Skin of body (tissue), 2 donors: ENCODE measurements around the gene POLD4. TPM values are rescaled to one million over a fixed set of nuclear protein-coding genes. Genes with fewer than 3 reads are reported as not detected.
"Not testable (repeated sequence)": the region's sequence is repeated elsewhere in the genome, so short reads cannot be mapped to it uniquely, and the experiment has no call there.

Source experiments
- DNase-seq: peaks from one replicate; lab custom pipeline; 2025; lab: John Stamatoyannopoulos, UW
- total RNA-seq: library from RNA; depleted of rRNA; stranded (reverse); fragments of >200 nt; gene quantifications from one replicate; pipeline ENCODE4 v1.2.3, GENCODE V29; 2014

Gene POLD4
- total RNA-seq: 9.5 TPM

DNA sequence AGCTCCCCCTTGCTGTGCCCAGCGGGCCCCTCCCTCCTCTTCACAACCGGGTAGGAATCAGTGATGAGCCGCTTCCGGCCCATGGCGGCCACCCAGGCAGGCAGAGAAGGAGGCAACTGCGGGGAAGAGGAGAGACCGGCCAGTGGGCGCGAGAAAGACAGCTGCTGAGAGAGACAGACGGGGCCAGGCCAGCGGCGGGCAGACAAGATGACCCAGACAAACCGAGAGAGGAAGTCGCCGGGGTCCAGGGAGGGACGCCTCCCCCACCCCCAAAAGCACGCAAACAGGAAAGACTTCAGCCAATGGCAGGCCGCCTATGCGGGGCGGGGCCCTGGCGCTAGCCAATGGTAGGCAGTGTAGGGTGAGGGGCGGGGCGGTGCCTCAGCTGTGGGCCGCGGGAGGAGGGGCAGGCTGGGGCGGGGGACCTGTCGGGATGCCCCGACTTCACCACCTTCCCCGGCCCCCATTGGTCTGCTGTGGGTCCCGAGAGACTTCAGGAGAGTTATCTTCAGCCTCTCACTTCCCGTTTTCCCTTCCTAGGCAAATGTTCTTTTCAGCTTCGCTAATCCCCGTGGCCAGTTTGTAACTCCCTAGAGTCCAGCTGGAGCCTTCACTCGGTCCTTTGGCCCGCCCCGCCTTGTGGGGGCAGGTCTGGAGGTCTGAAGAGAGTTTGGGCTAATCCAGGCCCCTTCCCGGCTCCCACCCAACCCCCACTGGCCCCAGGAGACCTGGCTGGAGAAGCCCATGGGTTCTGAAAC lies at the start of gene POLD4:
Gene POLD4 (minus strand): TSS at position 230 of the 758 bp plus-strand sequence. CDS start 147 bp downstream, at position 83.
- peak; percentile 87 for DNase-seq

DNA sequence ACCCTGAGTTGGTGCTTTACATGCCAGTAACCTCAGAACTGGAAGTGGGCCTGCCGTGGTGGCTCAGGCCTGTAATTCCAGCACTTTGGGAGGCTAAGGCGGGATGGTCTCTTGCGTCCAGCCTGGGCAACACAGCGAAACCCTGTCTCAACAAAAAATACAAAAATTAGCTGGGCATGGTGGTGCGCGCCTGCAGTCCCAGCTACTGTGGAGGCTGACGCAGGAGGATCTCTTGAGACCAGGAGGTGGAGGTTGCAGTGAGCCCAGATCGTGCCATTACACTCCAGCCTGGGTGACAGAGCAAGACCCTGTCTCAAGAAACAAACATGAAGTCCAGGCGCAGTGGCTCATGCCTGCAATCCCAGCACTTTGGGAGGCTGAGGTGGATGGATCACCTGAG lies 49.7 kb upstream of the POLD4 start:
- DNase-seq: not testable (repeated sequence)

DNA sequence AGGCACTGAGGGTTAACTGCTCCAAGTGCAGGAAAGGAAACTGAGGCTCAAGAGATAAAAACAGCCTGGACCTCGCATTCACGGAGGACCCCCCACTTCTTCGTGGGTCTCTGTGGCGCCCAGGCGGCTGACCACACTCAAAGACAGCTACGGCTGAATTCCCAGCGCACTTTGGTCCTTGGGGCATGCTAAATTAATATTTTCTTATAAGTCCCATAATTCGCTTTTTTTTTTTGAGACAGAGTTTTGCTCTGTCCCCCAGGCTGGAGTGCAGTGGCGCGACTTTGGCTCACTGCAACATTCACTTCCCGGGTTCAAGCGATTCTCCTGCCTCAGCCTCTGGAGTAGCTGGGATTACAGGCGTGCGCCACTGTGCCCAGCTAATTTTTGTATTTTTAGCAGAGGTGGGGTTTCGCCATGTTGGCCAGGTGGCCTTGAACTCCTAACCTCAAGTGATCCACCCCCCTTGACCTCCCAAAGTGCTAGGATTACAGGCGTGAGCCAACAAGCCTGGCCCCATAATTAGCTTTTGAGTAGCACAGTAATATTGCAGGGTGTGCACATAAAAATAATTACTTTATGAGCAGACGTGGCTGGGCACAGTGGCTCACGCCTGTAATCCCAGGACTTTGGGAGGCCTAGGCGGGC lies 49.0 kb upstream of the POLD4 start:
- not testable (repeated sequence) for DNase-seq

DNA sequence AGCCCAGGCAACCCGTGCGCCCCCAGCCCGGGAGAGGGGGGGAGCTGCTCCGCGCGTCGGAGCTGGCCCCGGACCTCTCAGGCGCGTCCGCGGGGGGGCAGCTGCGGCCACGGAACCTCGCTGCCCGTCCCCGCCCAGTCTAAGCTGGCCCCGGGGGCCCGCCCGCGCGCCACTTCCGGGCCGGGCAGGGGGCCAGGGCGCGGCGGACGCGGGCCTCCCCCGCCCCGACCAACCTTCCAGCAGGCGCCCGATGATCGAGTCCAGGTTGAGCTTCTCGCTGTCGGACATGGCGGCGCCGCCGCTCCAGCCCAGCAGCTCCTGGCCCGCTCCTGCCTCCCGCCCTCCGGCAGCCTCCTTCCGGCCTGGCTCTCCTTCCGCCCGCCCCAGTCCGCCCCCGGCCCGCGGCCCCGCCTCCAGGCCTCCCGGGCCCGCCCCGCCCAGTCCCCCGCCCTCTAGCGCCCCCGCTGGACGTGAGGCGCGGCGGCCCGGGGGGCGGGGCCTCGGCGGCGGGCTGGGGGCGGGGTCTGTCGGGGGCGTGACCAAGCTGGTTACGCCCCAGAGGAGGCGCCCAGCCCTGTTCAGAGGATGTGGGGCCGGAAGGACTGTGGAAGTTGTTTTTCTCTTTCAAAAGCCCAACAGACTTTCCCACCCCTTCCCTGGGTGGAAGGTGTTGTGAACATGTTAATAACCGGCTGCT lies 48.3 kb upstream of the POLD4 start, which contains the start of gene PPP1CA:
Gene PPP1CA (minus strand): TSS at position 364 of the 697 bp plus-strand sequence. CDS start 76 bp downstream, at position 288.
- DNase-seq: peak; percentile 90

DNA sequence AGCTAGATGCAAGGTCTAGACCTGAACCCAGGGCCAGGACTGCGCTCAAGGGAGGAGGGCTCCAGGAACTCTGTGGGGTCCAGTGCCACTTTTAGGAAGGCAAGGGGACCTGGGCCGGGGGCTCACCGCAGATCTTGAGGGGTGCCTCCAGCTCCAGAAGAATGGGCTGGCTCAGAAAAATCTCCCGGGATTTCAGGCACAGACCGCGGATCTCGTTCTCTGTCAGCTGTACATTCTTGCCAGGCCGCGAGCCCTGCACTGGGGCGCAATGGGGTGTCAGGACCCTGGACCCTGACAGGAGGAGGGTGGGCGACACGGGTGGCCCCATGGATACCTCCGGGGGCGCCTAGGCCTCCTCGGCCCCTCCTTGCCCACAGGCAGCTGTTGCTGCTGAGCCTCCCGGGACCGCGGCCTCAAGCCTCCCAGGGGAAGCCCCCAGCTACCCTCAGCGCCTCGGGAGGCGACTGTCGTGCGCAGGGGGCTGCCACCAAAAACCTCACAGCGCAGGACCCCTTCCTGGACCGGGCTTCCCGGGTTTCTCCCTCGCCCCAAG lies 47.7 kb upstream of the POLD4 start:
- DNase-seq: no peak

DNA sequence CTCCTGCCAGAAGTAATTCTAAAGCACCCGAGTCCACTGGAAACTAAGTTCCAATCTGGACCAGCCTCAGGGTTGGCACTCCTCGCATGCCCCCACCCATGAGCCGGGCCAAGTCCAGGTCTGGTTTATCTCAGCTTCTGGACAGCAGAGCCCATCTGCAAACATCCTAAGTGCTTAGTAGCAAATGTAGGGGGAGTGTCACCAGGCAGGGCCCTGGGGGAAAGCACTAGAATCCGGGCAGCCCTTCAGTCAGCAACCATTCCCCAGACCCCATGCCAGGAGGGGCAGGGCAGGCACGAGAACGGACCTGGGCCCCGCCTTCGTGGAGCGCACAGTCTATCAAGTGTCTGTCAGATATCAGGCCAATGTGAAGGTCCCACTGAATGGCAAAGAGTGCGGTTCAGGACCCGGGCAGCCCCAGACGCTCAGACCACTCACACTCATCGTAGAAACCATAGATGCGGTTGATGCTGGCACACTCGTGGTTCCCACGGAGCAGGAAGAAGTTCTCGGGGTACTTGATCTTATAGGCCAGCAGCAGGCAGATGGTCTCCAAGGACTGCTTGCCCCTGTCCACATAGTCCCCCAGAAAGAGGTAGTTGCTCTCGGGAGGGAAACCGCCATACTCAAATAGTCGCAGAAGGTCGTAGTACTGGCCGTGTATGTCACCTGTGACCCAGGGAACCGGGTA lies 47.0 kb upstream of the POLD4 start:
- no peak for DNase-seq

DNA sequence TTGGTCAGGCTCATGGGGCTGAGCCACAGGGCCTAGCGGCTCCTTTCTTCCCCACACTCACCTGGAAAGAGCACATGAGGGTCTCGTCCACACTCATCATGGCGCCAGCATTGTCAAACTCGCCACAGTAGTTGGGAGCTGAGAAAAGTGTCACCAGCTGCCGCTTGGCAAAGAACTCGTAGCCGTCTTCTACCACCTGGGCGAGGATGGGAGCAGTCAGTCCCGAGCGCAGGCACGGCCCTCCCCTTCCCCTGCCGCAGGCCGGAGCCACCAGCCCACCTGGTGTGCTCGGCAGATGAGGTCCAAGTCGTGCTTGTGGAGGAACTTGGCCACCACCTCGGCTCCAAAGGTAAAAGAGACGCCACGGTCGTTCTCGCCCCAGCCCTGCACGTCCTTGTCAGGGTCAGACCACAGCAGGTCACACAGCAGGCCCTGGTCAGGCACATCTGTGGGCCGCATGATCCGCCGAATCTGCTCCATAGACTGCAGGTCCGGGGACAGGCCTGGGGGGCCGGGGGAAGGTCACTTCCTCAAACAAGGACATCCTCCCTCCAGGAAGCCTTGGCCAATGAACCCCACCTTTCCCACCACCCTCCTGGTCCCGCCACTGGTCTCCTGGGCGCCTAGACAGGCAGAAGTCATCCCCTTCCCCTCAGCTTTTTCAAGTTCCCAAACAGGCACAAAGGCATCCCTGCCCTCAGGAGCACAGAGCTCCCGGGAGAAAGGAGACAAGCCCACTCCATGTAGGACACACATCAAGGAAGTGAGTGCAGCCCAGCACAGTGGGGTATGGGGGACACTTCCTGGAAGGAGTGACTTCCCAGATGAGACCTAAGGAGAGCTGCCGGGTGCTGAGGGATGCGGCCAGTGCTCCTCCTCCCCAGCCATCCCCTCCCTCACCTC lies 45.6 kb upstream of the POLD4 start:
- DNase-seq: no peak

DNA sequence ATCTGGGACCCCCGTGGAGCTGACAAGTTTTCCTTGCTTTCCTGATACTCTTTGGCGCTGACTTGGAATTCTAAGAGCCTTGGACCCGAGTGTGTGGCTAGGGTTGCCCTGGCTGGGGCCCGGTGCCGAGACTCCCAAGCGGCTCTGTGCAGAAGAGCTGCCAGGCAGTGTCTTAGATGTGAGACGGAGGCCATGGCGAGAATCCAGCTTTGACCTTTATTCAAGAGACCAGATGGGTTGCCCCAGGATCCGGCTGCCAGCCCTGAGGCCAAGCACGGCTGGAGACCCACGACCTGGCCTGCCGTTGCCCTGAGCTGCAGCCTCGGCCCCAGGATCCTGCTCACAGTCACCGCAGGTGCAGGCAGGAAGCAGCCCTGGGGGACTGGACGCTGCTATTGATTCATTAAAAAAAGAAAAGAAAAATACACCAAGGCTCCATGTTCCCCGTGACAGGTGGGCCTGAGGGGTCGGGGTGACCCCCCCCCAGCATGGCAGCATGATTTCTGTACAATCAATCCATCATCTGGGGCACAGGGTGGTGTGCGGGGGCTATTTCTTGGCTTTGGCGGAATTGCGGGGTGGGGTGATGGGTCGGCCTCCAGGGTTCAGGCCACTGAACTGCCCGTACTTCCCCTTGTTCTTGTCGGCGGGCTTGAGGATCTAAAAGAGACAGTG lies 44.8 kb upstream of the POLD4 start:
- no peak for DNase-seq

DNA sequence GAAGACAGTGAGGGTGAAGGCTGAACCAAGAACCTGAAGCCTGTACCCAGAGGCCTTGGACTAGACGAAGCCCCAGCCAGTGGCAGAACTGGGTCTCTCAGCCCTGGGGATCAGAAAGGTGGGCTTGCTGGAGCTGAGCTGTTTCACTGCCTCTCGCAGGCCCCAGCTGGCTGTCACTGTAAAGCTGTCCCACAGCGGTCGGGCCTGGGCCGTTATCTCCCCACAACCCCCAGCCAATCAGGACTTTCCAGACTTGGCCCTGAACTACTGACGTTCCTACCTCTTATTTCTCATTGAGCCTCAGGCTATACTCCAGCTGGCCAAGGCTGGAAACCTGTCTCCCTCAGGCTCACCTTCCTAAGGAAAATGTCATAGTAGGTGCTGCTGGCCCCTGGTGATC lies 44.2 kb upstream of the POLD4 start:
- no peak for DNase-seq

DNA sequence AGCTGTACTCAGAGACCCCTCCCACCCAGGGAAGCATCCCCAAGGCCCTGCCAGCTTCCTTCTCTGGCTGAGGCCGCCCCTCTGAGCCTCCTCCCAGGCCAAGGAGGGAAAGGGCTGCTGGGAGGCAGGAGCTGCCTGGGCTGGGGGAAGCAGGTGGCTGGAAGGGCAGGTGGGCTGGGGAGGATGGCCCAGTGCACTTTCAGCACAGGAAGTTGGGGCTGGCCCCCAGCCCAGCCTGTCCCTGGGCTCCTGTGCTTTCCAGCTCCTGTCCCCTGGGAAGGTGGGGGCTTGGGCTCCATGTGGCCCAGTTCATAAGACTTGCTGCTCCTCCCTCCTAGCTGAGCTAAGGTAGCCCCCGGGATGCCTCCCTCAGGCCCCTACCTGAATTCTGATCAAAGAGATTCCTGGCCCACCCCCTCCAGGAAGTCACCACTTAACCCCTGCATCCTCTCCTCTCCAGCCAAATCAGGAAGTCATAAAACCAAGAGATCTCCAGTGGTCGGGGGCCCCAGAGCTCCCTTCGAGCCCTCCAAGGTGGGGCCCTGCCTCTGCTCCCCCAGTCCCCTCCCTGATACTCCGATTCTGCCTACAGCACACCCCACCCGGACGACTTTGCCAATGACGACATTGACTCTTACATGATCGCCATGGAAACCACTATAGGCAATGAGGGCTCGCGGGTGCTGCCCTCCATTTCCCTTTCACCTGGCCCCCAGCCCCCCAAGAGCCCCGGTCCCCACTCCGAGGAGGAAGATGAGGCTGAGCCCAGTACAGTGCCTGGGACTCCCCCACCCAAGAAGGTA lies 43.4 kb upstream of the POLD4 start:
- no peak for DNase-seq

DNA sequence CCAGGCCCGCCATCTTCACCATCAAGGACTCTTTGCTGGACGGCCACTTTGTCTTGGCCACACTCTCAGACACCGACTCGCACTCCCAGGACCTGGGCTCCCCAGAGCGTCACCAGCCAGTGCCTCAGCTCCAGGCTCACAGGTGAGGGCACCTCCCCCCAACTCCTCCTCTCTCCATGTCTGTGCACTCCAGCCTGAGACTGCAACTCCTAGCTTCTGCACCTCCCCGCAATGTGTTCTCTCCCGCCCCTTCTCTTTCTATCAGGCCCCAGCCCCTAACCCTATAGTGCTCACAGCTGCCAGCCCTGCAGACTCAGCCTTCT lies 42.9 kb upstream of the POLD4 start:
- no peak for DNase-seq

DNA sequence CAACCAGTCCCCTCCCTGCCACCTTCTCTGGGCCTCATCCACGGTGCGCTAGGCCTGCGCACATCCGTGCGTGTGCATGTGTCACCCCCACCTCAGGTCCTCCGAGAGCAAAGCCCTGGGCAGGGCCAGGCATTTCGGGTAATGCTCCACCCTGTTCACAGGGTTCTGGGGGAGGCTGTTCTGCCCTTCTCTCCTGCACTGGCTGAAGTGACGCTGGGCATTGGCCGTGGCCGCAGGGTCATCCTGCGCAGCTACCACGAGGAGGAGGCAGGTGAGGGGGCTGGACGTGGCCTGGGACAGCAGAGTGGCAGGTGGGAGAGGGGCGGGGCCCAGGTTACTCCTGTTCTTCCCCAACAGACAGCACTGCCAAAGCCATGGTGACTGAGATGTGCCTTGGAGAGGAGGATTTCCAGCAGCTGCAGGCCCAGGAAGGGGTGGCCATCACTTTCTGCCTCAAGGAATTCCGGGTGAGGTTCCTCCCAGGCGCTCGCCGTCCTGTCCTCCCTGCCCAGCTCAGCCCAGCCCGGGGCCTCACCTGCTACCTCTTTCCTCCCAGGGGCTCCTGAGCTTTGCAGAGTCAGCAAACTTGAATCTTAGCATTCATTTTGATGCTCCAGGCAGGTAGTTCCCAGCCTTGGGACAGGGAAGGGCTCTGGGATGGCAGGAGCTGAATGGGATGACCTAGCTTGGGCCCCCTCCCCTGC lies 42.4 kb upstream of the POLD4 start:
- DNase-seq: no peak

DNA sequence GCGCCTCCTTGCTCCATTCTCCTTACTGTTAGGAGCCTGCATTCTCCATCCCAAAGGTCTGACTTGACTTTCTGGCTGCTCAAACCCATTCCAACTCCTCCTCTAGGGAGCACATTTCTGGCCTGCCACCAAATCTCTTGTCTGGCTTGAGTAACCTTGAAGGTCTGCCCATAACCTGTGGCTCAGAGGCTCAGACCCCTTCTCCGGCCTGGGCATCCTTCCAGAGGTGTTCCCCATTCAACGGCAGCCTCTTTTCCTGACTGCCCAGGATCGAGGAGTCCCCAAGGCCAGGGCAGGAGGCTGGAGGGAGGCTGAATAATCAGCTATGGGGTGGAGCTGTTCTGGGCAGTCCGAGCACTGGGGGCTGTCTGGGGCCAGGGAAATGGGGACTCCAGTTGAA lies 40.6 kb upstream of the POLD4 start:
- no peak for DNase-seq

DNA sequence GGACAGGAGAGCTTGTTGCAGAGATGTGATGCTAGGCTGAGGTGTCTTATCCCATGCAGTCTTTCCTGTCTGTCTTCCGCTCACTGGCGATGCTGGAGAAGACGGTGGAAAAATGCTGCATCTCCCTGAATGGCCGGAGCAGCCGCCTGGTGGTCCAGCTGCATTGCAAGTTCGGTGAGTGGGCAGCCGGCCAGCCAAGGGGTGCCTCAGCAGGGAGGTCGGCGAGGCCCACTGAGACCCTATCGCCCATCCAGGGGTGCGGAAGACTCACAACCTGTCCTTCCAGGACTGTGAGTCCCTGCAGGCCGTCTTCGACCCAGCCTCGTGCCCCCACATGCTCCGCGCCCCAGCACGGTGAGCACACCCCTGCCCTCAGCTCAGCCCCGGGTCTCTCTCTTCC lies 40.1 kb upstream of the POLD4 start:
- DNase-seq: no peak

DNA sequence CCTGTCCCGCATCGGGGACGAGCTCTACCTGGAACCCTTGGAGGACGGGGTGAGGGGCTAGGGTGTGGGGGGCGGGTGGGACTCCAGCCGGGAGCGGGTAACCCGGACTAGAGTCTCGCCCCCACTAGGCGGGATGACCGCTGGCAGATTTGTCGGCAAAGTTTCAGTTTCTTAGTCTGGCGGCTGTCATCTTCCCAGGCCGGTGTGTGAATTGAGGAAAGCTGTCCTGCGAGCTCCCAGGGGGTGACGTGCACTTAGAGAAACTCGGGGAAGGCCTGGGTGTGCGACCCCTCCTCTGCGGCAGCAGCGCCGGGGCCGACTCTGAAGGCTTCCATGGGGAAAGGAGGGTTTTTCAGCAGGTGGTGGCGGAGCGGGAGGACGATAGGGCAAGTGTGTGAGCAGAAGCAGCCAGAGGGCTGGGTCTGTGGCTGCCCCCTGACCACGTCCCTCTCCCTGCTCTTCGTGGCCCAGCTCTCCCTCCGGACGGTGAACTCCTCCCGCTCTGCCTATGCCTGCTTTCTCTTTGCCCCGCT lies 38.9 kb upstream of the POLD4 start:
- DNase-seq: no peak

DNA sequence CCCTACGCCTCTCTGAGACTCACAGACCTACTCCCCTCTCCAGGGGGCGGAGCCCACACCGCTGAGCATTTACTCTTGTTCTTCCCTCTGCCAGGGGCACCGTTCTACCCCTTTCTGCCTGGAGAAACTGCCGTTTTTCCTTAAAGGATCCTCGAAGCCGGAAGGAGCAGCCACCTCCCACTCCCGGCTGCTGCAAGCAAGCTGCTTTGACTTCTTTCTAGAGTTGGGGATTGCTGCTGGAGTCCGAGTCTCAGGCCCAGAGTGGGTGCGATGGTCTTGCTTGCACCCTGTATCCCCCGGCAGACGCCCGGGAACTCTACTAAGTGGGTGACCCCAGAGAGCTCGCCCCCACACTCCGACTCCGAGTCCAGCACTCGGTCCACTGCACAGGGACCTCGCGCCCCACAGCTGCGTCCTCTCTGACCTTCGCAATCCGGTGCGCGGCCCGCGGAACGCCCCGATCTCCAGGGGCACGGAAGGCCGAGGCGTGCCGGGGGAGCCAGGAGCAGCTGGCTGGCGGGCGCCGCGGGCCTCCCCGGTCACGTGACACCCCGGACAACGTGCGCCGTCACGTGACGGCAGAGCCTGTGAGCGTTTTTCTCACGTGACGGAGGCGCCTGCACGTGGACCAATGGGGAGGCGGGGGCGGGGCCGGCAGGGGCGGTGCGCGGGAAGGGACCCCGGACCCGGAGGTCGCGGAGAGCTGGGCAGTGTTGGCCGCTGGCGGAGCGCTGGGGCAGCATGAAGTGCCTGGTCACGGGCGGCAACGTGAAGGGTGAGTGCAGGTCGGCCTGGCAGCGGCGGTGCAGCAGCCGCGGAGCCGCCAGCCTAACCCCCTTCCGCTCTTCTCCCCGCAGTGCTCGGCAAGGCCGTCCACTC lies 38.2 kb upstream of the POLD4 start, which contains the start of gene RAD9A:
Gene RAD9A (plus strand): TSS at position 683 of the 879 bp plus-strand sequence. CDS start 59 bp downstream, at position 742.
- peak; percentile 90 for DNase-seq

DNA sequence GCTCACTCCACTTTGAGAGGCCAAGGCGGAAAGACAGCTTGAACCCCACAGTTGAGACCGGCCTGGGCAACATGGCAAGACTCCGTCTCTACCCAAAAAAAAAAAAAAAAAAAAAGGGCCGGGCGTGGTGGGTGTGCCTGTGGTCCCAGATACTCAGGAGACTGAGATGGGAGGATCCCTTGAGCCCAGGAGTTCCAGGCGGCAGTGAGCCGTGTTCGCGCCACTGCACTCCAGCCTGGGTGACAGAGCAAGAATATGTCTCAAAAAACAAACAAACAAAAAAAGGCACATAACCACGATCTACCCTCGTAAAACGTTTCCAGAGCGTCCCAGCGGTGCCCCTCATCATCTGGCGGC lies 37.6 kb upstream of the POLD4 start:
- DNase-seq: no peak
